G401.6 (cell line): ENCODE results near the gene IFITM2.
"Not testable (repeated sequence)": the region's sequence is repeated elsewhere in the genome, so short reads cannot be mapped to it uniquely, and the experiment has no call there.

Experiments used
- FAIRE-seq: peaks from 2 replicates; lab custom pipeline; 2012; peaks lifted over from hg19 to GRCh38; lab: Jason Lieb, UNC

Gene IFITM2

DNA sequence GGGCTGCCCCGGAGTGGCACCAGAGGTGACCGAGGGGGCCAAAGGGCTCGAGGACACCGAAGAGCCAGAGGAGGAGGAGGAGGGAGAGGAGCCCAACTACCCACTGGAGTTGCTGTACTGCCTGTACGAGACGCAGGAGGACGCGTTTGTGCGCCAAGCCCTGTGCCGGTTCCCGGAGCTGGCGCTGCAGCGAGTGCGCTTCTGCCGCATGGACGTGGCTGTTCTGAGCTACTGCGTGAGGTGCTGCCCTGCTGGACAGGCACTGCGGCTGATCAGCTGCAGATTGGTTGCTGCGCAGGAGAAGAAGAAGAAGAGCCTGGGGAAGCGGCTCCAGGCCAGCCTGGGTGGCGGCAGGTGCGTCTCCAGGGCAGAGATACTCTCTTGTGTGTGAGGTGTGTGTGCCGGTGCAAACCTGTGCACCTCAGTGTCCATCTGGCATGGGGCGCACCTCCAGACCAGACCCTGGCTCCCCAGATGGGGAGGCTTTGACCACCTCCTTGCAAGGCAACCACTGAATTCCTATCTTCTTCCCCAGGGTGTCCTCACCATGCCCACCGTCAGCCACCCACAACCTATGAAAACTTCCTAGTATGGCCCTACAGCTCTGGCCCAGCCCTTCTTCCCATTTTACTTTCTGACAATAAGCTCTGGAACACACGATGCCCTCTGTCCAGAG, 26.0 kb upstream of the IFITM2 start:
- no peak for FAIRE-seq

DNA sequence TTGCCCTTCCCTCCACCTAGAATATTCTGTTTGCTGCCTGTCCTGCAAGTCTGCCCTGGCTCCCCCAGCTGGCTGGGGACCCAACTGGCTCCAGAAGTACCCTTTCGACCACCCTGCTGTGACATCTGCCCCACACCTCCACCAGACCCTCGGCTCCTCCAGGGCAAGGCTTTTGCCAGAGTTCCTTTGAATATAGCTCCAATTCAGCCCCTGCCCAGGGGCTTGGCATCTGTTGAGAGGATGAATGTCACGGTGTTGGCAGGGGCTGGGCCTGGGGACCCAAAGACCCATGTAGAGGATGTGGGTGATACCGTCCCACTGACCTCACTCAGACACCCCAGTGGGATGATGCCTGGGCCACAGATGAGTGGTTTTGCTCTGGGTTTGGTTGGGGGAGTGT, 25.4 kb upstream of the IFITM2 start:
- no peak for FAIRE-seq

DNA sequence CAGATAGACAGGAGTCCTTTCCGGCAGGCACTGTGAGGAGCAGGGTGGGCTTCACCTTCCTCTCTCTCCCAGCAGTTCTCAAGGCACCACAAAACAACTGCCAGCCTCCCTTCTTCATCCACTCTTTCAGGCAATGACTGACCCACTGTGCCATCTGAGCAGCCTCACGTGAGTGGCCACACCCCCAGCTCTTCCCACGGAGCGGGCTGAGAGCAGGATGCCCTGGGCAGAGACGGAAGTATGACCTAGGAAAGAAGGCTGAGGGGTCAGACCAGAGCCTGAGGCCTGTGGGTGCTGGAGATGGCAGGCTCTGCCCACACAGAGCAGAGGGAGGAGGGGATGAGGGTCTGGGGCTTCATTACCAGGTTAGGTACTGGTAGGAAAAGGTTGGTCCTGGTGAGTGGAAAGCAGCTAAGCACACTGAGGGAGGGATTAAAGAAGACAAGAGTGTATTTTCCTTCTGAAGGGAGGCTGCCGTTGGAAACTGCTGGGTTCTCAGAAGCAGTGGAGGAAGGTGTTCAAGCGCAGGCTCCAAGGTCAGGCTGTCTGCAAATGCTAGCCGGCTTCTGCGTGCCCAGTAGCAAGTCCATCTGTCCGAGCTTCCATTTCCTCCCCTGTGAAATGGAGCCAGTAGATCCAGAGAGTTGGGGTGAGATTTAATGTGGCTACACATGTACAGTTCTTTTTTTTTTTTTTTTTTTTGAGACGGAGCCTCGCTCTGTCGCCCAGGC, 24.8 kb upstream of the IFITM2 start:
- no peak for FAIRE-seq

DNA sequence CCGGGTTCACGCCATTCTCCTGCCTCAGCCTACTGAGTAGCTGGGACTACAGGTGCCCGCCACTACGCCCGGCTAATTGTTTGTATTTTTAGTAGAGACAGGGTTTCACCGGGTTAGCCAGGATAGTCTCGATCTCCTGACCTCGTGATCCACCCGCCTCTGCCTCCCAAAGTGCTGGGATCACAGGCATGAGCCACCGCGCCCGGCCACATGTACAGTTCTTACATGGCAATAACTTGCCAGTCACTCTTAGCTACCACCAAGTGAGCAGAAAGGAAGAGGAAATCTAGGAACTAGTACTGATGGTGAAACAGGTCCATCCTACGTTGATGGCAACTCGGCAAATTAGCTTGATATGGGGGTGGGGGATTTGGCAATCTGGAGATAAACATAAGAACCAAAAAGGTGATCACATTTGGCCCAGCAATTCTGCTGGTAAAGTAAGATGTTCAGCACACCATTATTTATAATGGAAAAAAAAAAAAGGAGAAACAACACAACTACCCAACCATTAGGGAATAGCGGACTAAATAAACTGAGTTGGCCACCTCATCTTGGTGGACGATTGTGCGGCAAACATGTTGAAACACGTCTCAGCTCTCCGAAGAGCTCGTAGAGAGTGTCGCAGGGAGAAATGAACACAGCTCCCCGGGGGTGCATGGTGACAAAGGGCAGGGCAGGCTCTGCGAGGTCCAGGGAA, 24.1 kb upstream of the IFITM2 start:
- FAIRE-seq, result no peak

DNA sequence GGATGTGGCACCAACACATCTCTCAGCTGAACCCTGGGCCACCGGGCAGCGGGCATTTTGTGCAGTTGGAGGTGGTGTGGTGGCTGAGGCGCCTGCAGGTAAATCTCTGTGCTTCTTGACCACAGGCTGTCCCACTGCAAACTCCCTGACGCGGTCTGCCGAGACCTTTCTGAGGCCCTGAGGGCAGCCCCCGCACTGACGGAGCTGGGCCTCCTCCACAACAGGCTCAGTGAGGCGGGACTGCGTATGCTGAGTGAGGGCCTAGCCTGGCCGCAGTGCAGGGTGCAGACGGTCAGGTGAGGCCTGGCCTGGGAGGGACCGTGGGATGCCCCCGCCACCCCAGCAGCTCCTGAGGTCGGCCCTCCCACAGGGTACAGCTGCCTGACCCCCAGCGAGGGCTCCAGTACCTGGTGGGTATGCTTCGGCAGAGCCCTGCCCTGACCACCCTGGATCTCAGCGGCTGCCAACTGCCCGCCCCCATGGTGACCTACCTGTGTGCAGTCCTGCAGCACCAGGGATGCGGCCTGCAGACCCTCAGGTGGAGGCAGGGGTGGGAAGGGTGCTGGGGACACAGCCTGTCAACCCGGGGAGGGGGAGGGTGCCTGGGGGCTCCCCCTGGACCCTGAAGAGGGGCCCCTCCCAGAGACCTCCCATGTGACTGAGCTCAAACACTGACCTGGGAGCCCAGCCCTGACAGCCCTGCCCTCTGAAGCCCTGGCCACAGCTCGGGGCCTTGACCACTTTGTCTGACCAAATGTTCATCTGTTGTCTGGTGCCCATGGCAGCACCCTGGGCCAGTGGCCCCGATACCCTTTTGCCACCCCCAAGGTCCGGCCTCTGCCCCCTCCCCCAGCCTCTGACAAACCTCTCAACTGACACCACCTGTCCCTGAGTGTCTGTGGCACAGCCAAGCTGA, 23.3 kb upstream of the IFITM2 start:
- FAIRE-seq, result no peak

DNA sequence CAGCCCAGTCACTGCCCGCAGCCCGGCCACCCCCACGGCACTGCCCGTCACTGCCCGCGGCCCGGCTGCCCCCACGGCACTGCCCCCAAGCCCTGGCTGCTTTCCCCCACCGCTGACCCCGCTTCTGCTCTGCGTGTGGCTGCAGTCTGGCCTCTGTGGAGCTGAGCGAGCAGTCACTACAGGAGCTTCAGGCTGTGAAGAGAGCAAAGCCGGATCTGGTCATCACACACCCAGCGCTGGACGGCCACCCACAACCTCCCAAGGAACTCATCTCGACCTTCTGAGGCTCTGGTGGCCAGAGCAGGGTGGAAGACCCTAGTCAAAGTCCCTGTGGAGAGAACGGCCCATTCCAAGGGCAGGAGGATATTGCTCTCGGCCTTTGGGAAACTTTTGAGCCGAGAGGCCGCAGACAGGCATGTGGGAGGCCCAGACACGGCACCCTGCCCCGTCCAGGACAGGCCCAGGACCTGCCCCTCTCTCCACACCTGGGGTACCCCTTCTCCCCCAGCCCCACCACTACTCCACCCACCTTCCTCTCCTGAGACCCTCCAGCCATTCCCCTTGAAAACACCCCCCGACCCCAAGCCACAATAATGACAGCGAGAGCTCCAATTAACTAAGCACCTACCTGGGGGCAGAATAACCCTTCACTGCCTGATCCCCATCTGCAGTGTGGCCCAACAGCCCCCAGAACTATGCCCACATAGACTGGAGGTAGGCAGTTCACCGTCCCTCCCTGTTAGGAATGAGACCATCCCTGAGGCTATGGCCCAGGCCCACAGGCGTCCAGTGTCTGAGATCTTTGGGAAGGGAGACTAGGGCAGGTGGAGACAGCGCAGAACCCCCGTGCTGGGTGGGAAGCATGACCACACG, 22.4 kb upstream of the IFITM2 start:
- FAIRE-seq, result no peak

DNA sequence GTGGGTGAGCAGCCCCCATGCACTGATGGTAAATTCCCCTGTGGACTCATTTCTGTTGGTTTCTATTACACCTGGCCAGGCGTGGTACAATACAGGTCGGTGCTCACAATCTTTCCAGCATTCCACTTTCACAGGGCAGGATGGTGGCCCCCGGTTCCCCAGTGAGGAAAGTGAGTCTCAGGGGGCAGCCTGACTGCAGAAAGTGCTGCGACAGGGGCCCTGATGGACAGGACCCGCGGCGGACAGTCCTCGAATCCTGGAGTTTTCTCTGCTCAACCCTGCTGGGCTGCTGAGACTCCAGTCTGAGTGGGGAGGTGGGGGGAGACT, 21.8 kb upstream of the IFITM2 start:
- no peak for FAIRE-seq

DNA sequence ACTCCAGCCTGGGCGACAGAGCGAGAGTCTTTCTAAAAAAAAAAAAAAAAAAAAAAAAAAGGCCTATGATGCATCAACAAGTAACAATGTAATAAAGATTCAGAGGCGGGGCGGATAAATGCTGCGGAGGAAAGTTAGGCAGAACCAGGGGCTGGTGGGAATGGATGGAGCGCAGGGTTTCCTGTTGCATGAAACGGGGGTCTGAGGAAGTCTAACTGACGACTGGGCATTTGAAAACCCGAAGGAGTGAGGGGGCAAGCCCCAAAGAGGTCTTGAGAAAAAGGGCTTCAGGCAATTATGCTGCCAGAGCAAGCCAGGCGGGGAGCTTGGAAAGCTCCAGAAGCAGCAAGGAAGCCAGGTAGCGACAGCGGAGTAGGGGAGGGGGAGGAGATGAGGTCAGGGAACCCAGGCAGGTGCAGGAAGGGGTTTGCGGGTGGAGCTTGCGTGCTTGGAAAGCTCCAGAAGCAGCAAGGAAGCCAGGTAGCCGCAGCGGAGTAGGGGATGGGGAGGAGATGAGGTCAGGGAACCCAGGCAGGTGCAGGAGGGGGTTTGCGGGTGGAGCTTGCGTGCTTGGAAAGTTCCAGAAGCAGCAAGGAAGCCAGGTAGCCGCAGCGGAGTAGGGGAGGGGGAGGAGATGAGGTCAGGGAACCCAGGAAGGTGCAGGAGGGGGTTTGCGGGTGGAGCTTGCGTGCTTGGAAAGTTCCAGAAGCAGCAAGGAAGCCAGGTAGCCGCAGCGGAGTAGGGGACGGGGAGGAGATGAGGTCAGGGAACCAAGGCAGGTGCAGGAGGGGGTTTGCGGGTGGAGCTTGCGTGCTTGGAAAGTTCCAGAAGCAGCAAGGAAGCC, 20.4 kb upstream of the IFITM2 start:
- not testable (repeated sequence) for FAIRE-seq

DNA sequence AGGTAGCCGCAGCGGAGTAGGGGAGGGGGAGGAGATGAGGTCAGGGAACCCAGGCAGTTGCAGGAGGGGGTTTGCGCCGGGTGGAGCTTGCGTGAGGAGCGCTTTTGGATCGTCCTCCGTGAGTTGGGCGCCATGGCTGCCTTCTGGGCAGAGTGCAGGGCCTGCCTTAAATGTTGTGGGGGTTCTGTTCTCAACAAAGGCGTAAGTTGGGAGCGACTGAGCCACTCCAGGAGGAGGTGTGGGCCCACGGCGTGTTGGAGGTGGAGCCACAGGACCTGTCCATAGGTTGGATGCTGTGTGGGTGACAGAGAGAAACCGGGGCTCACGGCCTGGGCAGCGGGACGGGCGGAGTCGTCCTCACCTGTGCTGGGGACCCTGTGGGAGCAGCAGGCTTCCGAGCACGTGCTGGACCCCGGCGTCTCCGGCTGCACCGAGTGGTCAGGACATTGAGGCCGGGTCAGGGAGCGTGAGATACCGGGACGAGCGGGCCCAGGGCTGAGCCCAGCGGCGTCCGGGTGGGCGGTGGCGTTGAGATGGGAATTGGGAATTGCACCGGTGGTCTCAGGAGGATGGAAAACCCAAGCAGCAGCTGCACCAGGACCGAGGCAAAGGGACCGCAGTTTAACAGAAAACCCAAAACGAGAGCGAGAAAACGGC, 19.7 kb upstream of the IFITM2 start:
- no peak for FAIRE-seq

DNA sequence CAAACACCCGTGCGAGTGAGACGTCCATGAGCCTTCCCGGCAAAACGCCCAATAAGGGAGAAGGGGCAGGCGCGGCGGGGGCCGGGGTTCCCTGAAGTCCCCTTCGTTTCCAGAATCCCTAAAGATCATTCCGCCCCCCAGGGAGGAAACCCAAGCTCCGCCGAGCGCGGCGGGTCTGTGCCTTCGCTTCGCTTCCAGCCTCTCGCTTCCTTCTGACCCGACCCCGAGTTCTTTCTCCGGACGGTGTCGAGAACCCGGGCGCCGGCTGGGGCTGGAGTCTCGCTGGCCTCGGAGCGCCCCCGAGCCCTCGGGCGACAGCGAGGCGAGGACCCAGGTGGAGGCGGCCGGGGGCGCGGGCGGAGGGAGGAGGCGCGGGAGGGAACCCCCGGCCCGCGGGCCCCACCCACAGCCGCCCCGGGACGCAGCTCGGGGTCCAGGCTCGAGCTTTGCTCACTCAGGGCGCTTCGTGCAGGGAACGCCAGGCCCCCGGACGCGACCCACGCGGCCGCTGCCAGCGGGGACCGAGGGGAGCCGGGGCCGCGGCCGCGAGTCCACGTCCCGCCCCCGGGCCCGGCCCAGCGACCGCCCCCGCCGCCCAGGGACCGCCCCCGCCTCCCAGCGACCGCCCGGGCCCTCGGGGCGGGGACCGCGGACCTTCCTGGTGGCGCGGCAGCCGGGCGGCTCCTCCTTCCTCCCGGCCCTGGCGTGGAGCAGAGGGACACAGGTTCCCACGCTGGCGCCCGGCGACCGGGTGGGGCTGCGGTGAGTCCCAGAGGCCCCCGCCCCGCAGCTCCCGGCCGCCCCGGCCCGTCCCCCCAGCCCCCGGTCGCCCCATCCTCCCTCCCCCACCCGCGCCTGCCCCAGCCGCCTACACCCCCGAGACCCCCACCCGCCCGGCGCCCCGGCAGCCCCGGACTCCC, 18.9 kb upstream of the IFITM2 start, which contains the start of gene PGGHG:
Gene PGGHG, plus strand, starts transcription at position 649 of the 920 bp plus-strand sequence. CDS start 691 bp downstream, outside the sequence.
- FAIRE-seq, result no peak

DNA sequence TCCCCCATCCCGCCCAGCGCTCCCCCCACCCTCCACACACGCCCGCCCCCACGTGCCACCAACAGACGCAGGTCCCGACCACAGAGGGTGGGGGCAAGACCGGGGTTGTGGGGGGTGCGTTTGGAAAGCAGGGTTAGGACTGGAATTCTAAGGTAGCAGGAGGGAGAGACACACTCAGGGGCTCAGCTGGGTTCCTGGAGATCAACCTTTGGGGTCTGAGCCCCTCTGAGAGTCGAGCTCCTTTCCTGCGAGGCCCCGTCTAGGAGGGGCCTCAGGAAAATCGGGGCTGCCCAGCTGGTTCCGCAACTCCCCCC, 18.3 kb upstream of the IFITM2 start:
- FAIRE-seq, result no peak

DNA sequence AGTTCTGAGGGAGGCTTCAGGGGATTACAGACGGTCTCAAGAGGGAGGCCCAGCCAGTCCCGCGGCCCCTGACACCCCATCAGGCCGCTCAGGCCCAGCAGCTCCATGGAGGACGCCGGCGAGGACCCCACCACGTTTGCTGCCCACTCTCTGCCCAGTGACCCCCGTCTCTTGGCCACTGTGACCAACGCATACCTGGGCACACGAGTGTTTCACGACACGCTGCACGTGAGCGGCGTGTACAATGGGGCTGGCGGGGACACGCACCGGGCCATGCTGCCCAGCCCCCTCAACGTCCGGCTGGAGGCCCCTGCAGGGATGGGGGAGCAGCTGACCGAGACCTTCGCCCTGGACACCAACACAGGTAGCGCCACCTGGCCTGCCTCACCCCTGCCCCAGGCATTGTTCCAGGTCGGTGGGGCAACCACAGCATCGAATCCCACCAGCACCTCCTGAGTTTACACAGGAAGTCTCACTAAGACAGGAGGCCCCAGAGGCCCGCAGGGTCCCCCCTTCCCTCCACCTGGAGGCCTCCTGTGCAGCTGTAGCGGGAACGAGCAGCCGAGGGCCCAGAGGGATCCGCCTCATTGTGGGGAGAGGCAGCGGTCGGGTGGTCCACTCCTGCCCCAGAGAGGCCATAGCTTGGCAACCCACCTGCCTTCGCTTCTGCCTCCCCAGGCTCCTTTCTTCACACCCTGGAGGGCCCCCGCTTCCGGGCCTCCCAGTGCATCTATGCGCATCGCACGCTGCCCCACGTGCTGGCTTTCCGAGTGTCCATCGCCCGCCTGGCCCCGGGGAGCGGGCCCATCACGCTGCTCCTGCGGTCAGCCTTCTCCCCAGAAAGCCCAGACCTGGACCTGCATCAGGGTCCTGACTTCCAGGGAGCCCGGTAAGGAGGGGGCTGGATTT, 17.6 kb upstream of the IFITM2 start:
- FAIRE-seq, result no peak

DNA sequence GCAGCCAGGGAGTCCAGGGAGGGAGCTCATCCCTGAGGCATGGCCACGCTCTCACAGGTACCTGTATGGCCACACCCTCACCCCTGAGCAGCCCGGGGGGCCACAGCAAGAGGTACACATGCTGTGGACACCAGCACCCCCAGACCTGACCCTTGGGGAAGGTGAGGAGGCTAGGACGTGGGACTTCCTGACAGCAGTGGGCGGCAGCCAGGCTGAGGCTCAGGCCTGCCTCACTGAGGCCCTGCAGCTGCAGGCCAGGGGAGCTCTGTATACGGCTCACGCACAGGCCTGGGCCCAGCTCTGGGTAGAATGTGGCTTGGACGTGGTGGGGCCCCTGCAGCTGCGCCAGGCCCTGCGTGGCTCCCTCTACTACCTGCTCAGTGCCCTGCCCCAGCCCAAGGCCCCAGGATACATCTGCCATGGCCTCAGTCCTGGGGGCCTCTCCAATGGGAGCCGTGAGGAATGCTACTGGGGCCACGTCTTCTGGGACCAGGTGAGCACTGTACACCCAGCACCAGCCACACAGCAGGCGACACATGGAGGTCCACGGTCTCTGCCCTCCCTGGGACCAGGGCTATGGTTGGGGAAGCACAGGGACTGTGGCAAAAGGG, 16.9 kb upstream of the IFITM2 start:
- FAIRE-seq, result no peak

DNA sequence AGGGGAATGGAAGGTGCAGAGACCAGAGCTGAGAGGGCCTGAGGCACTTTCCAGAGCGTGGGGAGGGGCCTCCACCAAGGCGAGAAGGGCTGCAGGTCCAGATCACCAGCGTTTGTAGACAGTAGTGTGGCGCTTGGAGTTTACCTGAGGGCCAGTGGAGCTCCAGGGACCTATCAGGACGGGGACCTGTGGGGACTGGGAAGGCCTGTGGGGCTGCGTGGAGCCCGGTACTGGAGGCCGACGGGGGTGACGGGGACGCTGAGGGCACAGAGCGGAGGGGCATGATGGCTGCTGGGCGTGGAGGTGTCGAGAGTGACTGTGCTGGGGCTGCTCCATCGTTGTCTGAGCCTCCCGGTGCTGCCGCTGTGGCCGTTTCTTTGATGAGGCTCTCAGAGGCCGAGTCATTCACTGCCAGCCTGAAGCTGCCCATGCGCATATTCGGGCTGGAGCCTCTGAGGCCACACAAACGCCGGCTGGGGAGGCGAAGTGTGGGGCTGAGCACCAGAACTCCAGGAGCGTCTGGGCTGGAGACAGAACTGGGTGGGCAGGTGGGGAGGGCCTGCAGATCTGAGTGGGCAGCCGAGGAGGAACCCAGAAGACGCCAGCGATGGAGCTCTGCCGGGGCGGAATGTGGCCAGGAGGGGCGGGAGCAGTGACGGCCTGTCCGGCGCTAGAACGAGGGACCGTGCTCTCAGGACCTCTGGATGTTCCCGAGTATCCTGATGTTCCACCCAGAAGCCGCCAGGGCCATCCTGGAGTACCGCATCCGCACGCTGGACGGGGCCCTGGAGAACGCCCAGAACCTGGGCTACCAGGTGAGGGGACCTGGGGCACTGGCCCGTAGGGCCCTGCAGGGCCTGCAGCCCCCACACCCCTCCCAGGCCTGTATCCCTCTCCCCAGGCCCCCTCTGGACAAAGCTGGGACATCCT, 16.1 kb upstream of the IFITM2 start:
- no peak for FAIRE-seq

DNA sequence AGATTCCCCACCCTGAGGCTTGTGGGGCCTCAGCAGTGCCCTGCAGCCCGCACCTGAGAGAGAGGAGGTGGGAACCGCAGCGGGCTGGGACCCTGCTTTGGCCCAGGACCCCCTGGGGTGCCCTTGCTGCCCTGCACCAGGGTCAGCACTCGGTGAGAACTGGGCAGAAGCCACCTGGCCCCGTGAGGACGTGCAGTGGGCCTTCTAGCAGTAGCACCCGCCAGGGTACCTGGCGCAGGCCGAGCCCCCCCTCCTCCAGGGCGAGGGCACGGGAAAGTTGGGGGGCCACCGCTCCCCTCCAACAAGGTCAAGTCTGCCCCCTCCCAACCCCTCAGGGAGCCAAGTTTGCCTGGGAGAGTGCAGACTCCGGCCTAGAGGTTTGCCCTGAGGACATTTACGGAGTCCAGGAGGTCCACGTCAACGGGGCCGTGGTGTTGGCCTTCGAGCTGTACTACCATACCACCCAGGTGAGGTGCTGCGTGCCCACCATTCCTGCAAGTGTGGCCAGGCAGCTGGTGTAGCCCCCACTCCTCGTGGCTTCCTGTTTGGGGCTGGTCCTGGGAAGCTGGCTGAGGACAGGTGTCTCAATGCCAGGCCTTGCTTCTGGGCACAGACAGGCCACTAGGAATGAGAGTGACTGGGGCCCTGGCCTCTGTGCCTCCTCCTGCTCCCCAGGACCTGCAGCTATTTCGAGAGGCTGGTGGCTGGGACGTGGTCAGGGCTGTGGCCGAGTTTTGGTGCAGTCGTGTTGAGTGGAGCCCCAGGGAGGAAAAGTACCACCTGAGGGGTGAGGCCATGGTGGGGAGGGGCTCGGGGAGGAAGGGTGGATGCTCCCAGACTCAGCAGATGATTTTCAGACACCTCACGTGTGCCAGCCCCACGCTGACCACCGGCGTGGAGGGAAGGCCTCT, 15.2 kb upstream of the IFITM2 start:
- no peak for FAIRE-seq
